ENCODE results near the gene UXS1.

- TF ChIP-seq SUZ12 (IDR thresholded peaks at IDR 0.05) (no peak), SP1 (IDR thresholded peaks at IDR 0.05) (no peak), FOXM1 (IDR thresholded peaks at IDR 0.05; ENCODE audit: borderline replicate concordance) (no peak)
Measured at GRCh38 chr2:106113361-106113966, 80.6 kb downstream of the UXS1 start.

Measured in HEK293T (cell line).